GM18526 (cell line): ENCODE results near the gene UPB1.

Experiments
- POLR2A ChIP-seq: IDR thresholded peaks from 3 replicates; pipeline ENCODE4 v1.6.1; 2011; ENCODE audit not compliant: insufficient read length; ENCODE audit errors: extremely low read depth

UPB1 gene

DNA sequence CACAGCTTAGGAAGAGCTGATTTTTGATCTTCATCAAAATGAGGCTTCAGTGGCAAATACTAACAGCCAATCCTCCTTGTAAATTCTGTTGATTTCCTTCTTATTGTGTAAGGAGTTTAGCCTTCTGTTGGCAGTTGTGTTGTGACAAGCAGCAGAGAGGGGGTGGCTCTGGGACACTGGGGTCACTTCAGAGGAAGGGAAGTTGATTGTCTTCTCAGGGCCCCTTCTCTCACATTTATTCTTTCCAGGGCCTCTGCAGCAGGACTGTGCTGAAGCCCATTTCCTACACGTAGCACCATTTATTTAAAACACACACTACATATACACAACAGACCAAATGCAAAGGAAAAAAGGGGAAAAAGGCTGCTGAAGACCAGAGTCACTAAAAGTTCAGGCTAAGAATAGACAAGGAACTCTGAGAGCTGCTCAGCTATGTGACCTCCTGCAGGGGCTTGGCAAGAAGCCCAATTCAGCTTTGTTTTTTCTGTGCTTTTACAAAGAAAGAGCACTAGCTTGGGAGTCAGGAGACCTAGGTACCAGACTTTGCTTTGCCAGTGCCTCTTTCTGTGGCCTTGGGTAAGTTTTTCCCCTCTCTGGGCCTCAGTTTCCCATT lies 28.3 kb upstream of the UPB1 start:
- TF ChIP-seq POLR2A, result no peak

DNA sequence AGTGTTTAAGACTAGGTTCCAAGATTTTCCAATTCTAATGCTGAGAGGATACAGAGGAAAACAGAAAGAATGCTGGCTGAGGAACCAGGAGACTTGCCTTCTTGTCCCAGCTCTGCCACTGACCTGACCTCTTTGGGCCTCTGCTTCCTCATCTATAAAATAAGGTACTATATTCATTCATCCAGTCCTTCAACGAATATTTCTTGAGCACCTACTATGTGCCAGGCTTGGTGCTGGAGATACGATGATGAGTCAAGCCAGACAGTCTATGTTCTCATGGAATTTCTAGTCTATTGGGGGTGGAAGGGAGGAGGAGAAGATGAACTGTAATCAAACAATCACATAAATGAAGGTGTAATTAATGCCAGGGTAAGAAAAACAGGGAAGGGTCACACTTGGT lies 27.8 kb upstream of the UPB1 start:
- no peak for TF ChIP-seq POLR2A

DNA sequence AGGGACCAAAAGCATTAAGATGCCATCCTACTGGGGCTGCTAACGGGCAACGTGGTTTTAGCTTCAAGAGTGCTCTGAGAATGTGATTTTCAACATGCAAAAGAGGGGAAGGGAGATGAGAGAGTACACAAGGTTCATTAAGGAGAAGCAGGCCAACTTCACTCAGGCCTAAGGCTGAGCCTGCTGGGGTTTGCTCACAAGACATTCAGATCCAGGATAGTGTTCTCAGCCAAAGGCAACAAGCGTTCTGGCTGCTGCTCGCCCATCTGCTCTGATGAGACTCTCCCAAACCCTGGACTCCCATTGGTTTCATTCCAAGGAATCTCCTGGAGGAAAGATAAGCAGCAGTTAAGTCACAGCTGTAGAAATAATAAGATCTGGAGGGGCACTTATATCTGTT lies 23.6 kb upstream of the UPB1 start:
- TF ChIP-seq POLR2A, result no peak

DNA sequence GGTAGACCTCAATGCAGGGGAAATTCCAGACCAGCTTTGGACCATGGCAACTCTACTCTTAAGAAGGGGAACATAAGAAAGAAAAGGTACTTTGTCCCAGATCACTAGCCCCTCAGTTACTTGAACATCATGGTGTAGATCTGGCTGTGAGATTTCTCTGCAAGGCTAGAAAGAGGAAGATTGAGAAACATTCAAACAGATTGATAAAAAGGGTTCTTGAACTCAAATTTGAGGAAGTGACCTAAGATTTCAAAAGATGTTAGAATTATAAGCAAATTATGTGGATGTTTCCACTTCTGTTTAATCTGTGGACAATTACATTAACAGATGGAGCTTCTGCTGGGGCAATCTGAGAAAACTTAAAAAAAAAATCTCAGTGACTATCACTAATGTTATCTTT lies 21.8 kb upstream of the UPB1 start:
- TF ChIP-seq POLR2A, result no peak

DNA sequence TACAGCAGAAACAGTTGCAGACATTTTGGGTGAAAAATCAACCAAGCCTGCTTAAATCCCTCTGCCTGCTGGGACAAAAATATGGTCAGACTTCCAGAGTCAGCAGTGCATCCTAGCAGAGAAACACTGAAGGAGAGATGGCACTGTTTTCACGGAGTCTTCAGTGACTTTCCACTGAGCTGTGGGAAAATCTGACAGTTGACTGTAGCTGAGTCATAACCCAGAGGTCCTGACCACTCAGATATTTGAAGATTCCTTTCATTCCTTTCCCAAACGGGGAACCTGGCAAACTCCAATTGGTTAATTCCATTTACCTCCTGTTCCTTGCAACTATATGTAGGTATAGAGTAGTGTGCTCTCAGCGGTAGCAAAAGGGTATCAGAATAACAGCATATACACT lies 20.9 kb upstream of the UPB1 start:
- no peak for TF ChIP-seq POLR2A

DNA sequence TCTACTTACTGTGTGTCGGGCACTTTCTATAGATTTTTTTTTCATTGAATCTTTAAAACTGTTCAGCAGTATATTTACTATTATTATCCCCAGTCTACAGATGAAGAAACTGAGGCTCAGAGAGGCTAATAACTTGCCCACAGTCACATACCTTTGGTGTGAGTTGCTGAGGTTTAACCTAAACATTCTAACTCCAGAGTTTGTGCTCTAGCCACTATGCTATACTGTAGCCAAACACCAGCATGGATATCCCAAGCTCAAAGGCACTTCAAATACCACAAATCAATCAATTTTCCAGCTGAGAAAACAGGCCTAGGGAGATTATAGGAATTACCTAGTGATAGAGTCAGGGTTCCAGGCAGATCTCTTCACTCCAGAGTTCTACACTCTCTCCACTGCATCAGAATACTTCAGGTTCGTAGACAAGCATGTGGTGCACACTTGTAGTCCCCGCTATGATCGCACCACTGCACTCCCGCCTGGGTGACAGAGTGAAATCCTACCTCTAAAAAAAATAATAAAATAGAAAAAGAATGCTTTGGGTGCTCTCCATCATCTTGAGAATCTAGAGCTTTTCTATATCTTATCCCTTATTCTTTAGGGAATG lies 20.4 kb upstream of the UPB1 start:
- TF ChIP-seq POLR2A, result no peak

DNA sequence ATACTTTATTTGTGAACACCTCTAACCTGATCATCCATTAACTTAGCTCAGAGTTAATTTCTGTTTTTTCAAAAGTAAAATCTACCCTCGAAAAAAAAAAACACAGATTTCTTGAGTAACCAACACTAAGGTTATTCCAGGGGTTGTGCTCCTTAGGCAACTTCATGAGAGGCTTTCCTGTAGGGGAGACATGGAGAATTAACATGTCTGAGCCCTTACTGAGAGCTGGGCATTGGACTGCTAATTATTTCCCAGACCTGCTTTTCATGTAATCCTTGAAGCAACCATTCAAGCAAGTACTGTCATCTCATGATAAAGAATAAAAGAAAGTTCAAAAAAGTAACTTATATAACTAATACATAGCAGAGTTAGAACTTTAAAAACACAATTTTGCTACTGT lies 13.5 kb upstream of the UPB1 start:
- TF ChIP-seq POLR2A, result no peak

DNA sequence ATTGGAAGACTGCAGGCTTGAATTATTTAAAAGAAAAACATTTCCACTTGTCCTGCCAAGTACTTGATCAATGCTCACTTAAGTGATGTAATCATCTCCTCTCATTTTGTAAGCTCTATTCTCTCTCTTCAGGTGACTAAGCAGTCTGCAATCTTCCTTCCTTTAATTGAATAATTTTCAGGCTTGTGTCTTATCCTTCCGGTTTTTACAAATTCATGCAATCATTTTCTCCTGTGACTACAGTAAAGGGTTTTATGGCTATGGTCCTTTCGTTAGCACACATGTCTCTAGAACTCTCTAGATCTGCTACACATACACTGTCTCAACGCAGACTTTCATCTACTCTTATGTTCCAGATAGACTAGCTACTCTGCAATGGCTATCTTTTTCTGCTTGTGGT lies 12.6 kb upstream of the UPB1 start:
- TF ChIP-seq POLR2A, result no peak

DNA sequence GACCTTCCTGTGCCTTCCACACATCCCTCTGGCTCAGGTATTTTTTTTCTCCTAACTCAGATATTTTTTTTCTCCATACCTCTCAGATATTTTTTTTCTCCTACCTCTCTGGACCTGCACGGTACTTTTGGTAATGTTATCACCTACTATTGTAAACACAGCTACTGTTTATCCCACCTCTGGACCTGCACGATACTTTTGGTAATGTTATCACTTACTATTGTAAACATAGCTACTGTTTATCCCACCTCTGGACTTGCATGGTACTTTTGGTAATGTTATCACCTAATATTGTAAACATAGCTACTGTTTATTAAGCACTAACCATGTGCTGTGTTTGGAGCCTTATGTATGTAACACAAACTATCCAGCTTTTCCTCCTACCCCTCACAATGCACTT lies 12.1 kb upstream of the UPB1 start:
- no peak for TF ChIP-seq POLR2A

DNA sequence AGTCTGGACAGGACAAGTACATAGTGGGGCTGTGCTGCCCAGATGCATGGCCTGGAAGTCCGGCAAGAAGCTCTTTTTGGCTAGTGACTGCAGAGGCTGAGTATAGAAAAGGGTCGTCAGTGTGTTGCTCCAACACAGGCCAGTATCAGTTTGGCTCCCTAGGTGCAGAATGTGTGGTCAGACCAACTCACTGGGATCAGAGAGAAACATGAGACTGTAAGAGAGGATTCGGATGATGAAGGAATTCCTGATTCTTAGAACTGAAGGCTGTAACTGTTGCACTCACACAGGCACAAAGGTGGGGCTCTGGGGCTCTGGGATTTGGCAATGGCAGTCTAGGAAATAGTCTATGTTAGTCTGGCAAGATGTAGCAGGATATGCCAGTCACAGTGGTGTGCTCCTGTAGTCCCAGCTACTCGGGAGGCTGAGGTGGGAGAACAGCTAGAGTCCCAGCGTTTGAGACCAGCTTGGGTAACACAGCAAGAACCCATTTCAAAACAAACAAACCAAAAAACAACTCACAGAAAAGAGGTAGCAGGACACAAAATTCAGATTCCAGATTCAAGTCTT lies 11.1 kb upstream of the UPB1 start:
- no peak for TF ChIP-seq POLR2A

DNA sequence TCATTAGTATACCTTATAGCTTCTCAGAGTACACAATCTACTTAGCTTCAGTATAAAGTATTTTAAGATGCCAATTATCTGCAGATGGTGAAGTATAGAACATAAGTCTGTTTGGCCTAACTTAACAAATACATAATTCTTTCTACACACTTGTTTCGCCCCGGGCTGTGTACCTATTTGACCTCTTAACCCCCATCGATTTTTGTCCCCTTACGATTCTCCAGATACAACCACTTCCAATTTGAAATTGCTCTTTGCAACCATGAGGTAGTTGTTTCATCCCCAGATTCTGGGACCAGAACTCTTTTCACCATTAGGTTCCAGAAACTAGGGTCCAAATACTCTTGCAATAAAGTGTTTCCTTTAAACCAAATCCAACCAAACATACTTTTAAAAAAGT lies 10.0 kb upstream of the UPB1 start:
- no peak for TF ChIP-seq POLR2A

DNA sequence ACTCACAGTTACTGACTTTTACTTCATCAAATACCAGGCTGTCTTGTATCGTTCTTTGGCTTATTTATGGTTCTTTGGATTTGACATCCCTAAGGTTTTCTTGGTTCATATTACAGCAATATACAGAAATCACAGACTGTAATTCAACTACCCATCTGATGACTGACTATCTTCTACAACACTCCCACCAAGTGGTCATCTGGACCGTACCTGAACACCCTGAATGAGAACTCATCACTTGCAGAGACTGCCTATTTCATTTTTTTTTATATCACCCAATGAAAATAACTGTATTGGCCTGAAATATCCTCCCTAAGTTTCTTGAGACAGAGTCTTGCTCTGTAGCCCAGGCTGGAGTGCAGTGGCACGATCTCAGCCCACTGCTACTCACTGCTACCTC lies 9.5 kb upstream of the UPB1 start:
- TF ChIP-seq POLR2A, result no peak

DNA sequence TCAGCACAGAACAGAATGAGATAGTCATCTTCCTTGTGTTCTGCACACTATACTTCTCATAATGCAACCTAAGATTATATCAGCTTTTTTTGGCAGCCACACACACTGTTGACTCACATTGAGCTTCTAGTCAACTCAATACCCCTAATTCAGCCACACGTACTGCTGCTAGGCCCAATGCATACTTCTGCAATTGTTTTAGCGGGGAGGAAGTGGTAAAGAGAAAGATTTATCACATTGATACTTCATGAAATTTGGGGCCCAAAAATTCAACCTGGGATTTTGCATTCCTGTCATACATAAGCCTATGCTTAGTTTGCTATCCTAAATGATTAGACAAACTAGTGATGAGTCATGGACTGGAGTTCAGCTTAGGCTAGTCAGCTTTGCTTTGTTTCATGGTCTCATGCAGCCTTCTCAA lies 8.6 kb upstream of the UPB1 start:
- no peak for TF ChIP-seq POLR2A

DNA sequence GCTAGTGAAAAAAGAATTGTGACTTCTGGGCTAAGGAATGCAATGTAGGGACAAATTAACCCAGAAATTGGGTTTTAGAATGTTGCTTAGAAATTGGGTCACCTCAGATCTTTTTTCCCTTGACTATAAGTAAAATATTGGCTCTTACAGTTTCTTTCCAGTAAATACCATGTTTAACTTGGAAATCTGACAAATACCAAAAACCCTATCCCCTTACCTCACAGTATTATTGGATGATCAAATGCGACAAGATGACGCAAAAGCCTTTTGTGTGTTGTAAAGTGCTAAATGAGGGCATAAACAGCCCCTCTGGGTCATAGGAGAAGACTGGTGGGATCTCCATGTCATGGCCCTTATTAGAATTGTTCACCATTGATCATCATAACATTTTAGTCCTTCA lies 6.1 kb upstream of the UPB1 start:
- no peak for TF ChIP-seq POLR2A

DNA sequence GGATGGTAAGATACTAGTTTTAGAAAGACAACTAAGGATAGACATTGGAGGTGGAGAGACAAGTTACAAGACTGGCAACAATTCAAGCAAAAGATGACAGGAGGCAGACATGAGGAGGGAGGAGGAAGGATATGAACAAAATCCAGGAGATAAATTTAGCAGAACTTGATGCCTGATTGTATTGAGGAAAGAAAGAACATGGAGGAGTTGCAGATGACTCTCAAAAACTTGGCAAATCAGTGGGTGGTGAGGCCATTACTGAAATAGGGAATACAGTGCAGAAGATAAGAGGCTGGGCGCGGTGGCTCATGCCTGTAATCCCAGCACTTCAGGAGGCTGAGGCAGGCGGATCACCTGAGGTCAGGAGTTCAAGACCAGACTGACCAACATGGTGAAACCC lies 2.7 kb upstream of the UPB1 start:
- TF ChIP-seq POLR2A, result no peak

DNA sequence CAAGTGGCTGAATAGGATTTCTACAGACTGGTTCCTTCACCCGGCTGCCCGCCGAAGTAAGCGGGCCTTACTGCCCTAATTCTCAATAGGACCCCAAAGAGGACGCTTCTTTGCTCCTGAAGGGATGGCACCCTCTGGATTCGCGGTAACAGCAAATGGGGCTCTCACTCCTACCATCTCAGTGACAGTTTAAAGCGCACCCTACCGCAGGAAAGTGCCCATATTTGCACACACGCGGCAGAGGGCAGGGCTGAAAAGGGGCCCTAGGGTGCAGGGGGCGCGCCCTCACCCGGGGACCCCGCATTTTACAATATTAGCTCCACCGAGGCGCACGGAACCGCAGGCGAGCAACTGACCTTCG lies 985 bp upstream of the UPB1 start:
- TF ChIP-seq POLR2A, result no peak

DNA sequence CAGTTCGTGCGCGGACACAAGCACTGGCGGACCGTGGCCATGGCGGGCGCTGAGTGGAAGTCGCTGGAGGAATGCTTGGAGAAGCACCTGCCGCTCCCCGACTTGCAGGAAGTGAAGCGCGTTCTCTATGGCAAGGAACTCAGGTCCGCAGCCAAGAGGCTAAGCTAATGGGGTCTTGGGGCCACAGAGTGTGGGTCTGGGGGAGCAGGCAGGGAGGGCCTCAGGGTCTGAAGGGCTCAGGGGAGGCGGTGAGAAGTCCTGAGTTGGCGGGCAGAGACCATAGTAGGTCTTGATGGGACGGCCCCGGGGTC lies 188 bp downstream of the UPB1 start:
- TF ChIP-seq POLR2A, result no peak

DNA sequence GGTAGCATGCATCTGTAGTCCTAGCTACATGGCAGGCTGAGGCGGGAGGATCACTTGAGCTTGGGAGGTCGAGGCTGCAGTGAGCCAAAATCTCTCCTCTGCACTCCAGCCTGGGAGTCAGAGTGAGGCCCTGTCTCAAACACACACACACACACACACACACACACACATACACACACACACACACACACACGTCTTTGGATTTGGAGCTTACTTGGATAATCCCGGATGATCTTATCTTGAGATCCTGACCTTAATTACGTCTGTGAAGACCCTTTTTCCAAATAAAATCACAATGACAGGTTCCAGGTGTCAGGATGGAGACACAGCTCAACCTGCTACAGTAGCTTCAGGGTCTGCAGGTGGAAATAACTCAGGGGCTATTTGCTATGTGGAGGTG lies 1.1 kb downstream of the UPB1 start:
- TF ChIP-seq POLR2A, result no peak

DNA sequence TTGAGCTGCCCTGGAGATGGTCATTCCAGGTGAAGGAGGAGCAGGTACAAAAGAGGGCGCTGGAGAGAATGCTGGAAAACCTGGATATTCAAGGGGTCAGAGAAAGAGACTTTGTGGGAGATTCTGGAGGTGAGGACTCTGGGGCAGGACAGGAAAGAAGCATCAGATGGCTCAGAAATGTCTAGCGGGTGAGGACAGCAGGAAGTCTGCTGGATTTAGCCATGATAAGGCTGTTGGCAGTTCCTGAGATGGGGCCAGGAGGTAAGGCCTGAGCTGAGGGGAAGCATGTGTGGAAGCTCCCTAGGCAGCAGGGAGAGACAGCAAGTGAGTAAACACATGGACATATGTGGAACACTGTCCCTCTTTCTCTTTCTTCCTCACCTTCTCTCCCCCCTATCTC lies 1.5 kb downstream of the UPB1 start:
- TF ChIP-seq POLR2A, result no peak
